Lower leg skin (tissue), 3 donors: ENCODE measurements around the gene STK35.

ENCODE experiments used
- CTCF ChIP-seq, 3 donors: fragments of 450-650 bp; IDR thresholded peaks; one replicate each; pipeline ENCODE4 v1.5.1; 2016; ENCODE audit warnings: antibody characterized with exemption in 3 of 3, mild to moderate bottlenecking in 3 of 3, moderate library complexity in 2 of 3
- POLR2A ChIP-seq, 2 donors: fragments of 450-650 bp; IDR thresholded peaks; one replicate each; pipeline ENCODE4 v1.6.1; 2016 to 2017; ENCODE audit warnings: antibody characterized with exemption in 2 of 2, mild to moderate bottlenecking in 1 of 2, moderate library complexity in 1 of 2

GRCh38 chr20:2179233-2179580, 77.6 kb downstream of the STK35 start:
- TF ChIP-seq CTCF (IDR thresholded peaks at IDR 0.05) (no peak), POLR2A (IDR thresholded peaks at IDR 0.05) (no peak)
